NOMO-1 treated with dmso at 0.1 percent for 144 hours (cell line): ENCODE results near the gene TNFRSF25.
"Not testable (repeated sequence)": the region's sequence is repeated elsewhere in the genome, so short reads cannot be mapped to it uniquely, and the experiment has no call there.

Experiments used
- DNase-seq: peaks from one replicate; lab custom pipeline; 2025; ENCODE audit not compliant: unreplicated experiment; lab: John Stamatoyannopoulos, UW

TNFRSF25 gene

DNA sequence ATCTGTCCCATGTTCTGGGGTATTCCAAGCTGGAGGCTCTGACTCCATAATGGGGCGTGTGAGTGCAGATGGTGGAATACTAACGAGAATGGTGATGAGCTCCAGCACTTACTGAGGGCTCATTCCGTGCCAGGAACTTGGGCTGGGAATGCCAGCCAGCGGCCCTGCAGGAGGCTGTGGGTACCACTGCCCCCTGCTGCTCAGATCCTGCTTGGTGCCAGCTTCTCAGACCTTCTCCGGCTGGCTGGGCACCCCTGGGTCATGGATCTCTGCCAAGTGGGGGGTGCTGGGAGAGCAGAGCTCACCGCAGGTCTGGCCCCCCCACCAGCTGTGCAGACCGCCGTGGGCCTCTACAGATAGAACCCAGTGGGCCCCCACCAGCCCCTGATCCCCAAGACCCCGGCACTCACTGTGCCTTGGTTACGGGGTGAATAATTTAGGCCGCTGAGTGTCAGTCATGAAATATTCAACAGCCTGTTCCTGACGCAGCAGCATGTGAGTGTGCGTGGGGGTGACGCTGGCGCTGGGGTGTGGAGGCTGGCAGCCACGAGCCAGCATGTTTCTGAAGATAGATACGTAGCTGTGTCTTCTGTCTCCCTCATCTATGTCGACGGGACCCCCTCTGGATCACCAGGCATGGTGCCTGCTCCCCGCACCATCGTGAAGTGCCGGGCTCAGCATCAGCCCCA, 28.8 kb downstream of the TNFRSF25 start:
- not testable (repeated sequence) for DNase-seq

DNA sequence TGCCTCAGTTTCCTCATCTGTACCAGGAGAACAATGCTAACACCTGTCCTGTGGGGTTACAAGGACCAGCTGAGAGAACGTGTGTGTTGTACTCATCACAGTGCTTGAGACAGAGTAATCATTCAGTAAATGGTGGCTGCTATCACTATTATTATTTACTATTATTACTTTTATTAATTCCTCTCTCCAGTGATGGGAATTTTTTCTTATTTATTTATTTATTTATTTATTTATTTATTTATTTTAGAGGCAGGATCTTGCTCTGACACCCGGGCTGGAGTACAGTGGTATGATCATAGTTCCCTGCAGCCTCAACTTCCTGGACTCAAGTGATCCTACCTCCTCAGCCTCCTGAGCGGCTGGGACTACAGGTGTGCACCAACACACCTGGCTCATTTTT, 29.7 kb downstream of the TNFRSF25 start:
- DNase-seq = not testable (repeated sequence)

DNA sequence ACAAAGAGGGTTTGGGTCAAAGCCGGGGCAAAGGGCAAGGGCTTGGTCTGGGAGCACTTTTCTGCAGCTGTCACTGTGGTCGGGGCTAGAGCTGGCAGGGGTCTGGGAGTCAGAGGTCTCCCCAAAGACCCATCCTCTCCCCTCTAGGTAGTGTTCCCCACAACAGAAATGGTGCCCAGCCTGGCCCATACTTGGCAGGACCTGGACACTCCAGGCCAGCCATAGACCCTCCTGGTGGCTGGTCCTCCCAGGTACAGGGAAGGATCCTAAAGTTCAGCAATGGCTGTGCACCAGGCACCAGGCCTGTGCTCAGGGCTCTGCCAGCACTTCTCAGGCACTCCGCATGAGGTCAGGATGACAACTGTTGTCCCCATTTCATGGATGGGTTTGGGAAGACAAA, 30.4 kb downstream of the TNFRSF25 start:
- DNase-seq = no peak

DNA sequence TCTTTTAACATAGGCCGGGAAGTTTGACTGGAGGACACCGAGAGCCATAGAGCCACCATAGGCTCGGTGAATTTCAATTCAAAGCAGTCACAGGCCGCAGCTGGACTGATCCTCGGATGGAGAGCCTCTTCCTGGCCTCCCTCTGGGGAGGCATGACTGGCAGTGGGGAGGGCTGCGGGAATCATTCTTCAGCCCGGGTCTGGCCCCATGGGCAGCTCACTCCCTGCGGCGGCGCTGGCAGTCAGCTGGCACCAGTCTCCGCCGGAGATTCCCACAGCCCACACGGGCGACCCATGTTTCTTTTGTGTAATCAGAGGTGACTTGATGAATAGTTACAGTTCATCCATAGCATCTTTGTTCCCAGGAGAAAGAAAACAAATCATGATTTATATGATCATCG, 30.8 kb downstream of the TNFRSF25 start:
- no peak for DNase-seq

DNA sequence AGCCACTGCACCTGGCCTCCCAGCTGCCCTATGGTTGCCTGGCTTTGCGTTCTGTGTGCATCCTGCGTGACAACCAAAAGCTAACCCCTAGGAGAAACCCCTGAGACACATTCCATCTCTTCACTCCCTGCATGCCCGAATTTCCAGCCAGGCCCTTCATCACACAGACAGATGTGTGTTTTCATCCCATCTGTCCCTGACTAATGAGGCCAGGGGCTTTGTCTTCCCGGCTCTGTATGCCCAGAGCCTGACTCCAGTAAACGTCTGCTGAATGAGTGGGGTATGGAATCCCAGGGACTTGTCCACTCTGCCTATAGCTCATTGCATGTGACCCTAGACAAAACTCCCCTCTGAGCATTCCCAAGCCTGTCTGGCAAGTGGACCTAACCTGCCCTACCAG, 31.8 kb downstream of the TNFRSF25 start:
- DNase-seq = no peak

DNA sequence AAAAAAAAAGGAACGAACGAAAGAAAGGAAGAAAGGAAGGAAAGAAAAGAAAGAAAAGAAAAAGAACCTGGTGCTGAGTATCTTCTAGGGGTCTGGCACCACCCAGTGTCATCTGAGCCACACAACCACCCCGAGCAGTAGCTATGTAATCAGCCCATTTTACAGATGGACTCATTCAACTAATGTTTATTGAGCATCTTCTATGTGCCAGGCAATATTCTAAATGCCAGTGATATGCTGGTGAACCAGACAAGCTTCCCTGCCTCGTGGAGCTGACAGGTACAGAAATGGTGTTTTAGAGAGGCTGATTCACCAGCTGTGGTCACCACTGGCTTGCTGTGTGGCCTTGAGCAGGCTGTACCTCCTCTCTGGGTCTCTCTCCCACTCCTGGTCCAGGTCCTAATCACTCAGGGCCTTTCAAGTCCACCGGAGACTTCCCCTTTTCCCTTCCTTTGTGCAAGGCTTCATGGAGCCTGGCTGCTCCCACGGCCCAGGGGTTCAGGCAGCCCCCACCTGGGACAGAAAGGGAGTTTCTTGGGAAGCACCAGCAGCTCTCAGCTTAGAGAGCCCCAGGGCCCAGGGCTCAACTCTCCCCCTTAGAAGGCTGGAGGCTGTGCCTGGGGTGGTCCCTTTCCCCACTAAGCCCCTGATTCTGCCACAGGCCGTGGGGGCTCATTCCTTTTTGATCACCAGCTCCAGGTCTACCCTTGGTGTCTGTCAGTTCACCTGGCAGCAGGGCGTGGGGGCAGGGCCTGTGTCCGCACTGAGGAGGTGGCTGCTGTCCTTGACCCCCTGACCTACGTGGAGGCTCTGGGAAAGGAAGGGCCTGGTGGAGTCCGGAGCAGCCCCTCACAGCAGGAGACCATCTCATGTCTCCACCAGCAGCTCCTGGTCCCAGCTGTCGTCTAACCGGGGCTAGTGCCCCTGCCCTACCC, 34.1 kb downstream of the TNFRSF25 start:
- DNase-seq = not testable (repeated sequence)

DNA sequence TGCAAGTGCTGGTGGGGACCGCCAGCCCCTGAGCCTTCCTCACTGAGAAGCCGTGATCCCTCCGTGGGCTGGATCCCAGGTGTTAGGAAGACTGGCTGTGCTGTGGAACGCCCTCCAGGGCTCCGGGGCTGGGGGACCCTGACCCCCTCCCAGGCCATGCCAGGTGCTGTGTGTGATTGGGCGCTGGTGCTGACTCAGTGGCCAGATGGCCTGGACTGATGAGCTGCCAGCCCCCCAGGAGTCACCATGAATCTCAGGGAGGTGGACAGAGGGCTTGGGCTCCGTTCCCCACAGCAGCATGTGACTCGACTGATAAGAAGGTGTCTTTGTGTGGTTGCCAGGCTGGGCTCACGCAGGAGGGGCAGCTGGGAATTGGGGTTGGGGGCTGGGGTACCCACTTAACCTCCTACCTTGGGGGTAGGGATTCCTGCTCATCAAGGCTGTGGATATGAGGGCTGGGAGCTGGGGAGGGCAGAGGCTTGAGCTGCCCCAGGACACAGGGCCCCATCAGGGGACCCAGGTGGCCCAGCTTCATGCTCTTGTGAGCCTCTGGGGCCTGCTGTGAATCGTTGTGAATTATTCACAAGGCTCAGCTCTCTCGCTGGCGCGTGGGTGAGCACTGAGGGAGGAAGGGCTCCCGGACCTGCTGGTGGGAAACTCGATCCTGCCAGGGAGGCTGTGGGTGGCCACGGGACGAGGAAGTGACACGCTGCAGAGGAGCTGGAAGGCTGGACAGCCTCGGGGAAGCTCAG, 36.1 kb downstream of the TNFRSF25 start:
- DNase-seq = not testable (repeated sequence)

DNA sequence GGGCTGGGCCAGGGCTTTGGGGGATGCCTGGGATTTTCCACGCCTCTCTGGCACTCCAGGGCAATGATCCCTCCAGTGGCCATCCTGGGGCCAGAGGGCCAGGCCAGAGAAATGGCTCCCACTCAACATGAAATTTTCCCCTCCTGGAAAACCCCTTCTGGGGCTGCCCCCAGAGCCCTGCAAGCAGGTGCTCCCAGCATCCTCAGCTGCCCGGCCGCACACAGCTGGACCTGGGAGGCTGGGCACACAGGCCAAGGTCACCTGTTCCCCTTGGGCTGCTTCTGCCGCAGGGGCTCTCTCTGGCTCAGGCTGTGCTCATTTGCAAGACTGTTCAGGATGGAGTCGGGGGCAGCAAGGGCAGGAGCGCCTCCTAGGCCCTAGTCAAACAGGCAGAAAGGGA, 37.5 kb downstream of the TNFRSF25 start:
- not testable (repeated sequence) for DNase-seq

DNA sequence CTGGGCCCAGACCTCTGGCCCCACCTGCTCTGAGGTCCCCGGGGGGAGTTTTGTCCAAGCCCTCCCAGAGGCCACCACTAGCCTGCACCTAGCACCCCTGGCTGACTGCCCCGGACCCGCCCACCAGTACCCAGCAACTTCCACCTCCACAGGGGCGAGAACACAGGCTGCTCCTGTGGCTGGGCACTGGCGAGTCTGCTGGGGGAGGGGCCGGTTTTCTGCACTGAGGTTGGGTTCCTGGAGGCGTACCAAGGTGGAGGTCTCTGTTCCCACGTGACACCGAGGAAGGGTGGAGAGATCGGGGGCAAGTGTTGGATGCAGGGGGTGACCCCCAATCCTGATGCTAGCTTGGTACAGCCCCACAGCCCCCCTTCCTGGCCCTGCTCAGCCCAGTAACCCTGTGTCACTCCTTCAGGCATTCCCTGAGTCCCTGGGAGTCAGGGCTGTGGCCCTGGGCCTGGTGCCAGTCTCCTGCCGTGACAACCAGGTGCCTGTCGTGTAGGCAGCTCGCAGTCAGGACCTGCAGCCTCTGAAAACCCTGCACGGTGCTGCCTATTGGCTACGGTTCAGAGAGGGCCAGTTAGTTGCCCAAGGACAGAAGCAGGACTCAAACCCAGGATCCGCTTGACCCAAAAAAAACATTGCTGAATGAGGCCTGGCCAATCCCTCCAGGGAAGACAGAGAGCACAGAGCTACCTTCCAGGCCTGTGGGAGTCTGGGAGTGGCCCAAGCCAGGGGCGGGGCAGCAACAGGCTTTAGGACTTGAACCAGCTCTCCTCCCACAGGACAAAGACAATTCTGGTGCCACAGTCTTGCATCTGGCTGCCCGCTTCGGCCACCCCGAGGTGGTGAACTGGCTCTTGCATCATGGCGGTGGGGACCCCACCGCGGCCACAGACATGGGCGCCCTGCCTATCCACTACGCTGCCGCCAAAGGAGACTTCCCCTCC, 38.3 kb downstream of the TNFRSF25 start:
- DNase-seq = no peak

DNA sequence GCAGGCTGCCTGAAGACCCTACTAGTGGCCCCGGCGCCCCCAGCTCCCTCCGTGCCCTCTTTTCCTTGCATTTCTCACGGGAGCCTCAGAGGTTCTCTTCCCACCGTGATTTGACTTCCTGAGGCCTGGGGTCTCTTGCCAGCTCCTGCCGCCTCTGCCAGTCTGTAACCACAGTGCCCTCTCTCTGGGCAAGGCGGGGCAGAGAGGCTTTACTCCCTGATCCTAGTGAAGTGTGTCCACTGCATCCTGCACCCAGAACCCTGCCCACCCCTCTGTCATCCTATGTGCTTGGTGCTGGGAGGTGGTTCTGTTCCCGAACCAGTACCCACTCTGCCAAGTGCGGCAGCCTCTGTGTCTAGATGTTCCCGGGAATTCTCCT, 39.0 kb downstream of the TNFRSF25 start:
- DNase-seq = no peak

DNA sequence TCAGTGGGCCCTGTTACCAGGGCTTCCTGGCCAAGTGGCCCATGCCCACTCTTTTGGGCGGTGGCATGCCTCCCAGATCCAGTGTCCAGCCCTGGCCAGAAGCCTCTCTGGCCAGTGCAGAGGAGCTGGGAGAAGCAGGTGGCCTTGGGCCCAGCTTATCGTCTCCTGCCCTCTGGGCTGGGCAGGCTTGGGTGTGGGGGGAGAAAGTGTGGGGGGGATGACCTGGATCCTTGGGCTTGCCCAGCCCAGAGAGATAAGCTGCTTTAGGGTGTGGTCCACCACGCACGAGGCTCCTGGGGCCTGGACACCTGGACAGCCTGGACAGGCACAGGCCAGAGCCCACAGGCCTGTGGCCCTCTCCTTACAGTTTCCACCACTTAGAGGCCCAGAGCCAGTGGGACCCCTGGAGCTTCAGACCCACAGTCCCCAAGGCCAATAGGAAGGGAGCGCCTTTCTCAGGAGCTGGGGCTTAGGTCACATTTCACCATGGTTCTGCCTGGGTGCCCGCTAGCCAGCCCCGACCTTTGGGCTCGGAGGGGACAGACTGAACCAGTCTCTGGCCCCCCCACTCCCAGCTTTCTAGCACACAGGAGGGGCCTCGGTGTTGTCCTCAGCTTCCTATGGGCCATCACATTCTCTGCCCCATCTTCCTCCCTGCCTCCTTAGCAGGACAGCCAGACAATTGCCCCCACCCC, 39.5 kb downstream of the TNFRSF25 start:
- DNase-seq = no peak

DNA sequence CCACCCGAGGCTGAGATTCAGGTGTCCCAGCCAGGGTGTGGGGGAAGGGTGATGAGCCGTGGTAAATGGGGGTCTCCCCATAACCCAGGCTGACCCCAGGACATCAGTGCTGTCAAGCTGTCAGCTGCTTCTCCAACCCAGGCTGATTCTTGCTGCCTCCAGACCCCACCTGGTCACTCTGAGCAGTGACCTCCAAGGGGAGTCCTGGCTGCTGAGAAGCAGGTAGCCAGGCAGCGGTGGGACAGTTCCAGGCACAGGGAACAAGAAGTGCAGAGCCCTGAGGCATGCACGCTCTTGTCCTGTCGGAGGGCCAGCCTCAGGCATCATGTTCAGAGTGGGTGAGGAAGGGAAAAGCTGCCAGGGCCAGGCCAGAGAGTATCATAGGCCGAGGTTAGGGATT, 40.3 kb downstream of the TNFRSF25 start:
- DNase-seq = no peak

DNA sequence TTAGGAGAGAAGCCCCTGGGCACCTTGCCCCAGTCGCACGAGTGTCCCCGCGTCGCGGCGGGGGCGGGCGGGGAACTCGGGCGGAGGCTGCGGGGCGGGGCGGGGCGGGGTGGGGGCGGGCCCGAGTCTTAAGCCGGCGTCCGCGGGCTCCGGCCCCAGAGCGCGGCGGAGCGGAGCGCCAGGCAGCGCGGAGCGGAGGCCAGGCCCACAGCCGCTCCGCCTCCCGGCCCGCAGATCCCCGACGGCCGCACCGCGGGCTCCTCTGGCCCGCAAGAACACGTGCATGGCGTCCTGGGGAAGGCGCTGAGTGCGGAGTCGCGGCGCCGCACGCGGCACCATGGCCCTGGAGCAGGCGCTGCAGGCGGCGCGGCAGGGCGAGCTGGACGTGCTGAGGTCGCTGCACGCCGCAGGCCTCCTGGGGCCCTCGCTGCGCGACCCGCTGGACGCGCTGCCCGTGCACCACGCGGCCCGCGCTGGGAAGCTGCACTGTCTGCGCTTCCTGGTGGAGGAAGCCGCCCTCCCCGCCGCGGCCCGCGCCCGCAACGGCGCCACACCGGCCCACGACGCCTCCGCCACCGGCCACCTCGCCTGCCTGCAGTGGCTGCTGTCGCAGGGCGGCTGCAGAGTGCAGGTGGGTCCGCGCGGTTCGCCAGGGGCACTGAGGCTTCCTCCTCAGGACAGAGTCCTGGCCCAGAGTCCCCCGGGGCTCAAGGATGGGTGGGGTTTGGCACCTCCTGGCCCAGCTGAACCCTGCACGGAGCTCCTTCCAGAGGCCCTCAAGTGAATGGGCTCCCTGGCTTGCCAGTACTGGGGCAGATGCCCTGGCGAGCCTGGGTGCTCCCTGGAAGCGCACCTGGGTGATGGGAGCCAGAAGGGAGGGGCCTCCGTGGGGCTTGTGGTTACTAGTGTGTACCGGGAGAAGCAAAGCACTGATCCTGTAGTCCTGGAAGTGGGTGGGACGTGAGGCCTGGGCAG, 41.1 kb downstream of the TNFRSF25 start, which contains the start of gene ESPN:
TSS of gene ESPN (plus strand) at position 158 of the 975 bp plus-strand sequence. CDS start at position 338, 180 bp downstream.
- DNase-seq = no peak

DNA sequence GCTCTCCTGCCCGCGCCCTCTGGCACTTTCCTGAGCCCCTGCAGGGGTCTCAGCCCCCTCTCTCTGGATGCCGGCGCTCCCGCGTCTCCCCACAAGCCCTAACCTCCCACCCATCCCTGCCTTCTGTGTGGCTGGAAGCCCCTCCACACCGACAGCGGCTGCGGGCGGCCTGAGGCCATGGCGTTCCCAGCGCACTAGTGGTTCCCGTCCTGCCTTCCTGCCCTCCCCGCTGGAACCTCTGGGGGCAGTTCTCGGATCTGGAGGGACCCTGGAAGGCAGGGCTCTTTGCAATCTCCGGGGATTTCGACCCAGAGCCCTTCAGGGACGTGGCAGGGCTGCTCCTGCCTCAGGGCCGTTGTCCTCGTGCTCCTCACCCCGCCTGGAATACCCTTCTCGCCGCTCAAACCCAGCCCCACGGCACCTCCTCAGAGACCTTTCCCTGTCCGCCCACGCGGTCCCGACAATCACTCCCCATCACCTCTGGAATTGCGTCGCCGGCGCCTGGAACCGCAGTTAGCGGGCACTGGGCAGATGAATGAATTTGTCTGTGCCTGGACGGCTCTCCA, 41.9 kb downstream of the TNFRSF25 start:
- DNase-seq = no peak

DNA sequence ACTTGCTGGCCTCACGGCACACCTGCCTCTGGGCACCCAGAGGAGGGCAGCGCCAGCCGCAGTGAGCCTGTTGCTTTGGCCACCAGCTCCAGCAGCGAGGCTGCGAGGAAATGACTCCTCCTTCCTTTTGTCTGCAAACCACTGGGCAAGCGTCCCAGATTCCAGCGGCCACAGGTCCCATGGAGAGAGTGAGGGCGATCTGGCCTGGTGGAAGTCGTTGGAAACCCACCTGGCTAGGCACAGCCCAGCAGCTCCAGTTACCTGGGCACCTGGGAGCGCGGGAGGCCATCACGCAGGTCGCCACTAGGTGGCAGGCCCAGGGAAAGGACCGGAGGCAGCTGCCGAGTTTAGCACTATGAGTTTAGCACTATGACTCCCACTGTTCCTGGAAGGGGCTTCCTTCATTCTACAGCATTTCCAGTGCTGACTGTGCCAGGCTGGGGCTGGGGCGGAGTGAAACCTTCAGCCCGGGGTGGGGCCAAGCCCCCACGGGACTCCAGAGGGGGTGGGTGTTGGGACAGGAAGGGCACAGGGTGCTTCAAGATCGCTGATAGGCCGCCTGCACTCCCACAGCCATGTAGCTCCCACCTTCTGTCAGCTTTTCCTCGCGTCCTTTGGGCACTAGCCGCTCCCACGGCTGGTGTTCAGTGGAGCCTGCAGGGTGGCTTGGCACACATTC, 42.5 kb downstream of the TNFRSF25 start:
- DNase-seq = no peak

DNA sequence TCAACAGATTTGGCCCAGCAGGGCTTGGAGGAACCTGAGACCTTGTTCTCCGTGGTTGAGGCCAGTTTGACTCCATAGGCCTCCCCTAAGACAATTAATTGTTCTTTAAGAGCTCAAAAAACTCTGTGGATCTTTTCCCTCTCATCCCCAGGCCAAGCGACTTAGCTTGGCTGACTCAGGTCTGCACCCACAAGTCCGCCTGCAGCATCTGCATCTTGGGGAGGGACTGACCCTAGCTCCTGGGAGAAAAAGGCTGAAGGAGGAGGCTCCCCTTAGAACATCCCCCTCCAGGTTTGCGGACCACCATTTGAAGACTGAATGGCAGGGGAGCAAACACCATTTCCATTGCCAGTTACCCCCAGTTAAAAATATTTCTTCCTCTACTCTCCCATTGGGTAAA, 44.7 kb downstream of the TNFRSF25 start:
- no peak for DNase-seq

DNA sequence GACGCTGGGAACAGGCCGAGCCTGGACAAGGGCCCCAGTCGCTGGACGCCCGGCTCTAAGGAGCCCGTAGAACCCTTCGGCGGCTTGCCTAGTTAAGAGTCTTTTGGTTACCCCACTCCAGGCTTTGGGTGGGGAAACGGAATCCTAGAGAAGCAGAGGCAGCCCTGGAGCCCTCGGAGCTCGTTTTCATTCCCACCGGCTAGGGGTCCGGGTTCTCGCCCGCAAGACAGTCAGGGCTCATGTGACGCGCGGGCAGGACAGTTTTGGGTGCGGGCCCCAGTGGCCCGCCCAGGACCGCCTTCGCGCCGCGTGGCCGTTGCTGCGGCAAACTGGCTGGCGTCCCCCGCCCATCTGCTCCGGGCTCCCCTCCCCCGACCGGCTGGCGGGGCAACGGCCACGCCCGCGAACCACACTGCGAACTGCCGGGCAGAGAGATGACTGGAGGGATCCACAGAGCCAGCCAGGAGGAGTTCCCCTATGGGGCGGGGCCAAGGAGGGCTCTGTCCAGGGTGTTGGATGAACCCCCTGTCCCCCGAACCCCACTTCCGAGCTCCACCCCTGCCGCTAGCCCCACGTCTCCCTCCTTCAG, 45.4 kb downstream of the TNFRSF25 start:
- DNase-seq = no peak
